GM13976 (cell line): ENCODE results near the gene KRT28.

Source experiments
- DNase-seq: peaks from one replicate; pipeline ENCODE4 v3.0.0; 2012; ENCODE audit warnings: low spot score
- CTCF ChIP-seq: IDR thresholded peaks from 2 replicates; pipeline ENCODE4 v1.5.1; 2012; ENCODE audit warnings: borderline replicate concordance, mild to moderate bottlenecking; ENCODE audit not compliant: insufficient read depth; ENCODE audit errors: extremely low read depth, missing control alignments, control extremely low read depth
- in situ Hi-C: fragments of 300-500 bp; cut with MboI; formaldehyde crosslinking; loops from one replicate; pipeline ENCODE4 v1.12.0; 2022; ENCODE audit warnings: low sequenced_read_pairs, mixed read lengths, inconsistent platforms; ENCODE audit not compliant: unreplicated experiment

The KRT28 gene

GRCh38 chr17:40825599-40825998 is 25.8 kb upstream of the KRT28 start:
- no peak for DNase-seq
- in situ Hi-C loops = no loop called here
- TF ChIP-seq CTCF = no peak

GRCh38 chr17:40824015-40824832 is 24.5 kb upstream of the KRT28 start:
- in situ Hi-C loops = no loop called here
- no peak for DNase-seq
- no peak for TF ChIP-seq CTCF

GRCh38 chr17:40822132-40822812 is 22.5 kb upstream of the KRT28 start, which contains the start of gene KRT10:
TSS of gene KRT10 (minus strand) at chr17:40822614. CDS start at chr17:40822585, 29 bp downstream.
- no peak for DNase-seq
- in situ Hi-C loops = no loop called here
- no peak for TF ChIP-seq CTCF

- in situ Hi-C loops = no loop called here
- no peak for DNase-seq
- TF ChIP-seq CTCF = no peak
These were observed 21.8 kb upstream of the KRT28 start for GRCh38 chr17:40821536-40821935.

- TF ChIP-seq CTCF = no peak
- no peak for DNase-seq
- in situ Hi-C loops = no loop called here
These were observed 20.6 kb upstream of the KRT28 start for GRCh38 chr17:40820228-40820838.

GRCh38 chr17:40819528-40820125 is 19.9 kb upstream of the KRT28 start:
- in situ Hi-C loops = no loop called here
- DNase-seq = no peak
- TF ChIP-seq CTCF = no peak
